Right atrium auricular region (tissue), 2 donors: ENCODE measurements around the gene PKDCC. TPM values are rescaled to one million over a fixed set of nuclear protein-coding genes. Genes with fewer than 3 reads are reported as not detected.
"Not testable (repeated sequence)": the region's sequence is repeated elsewhere in the genome, so short reads cannot be mapped to it uniquely, and the experiment has no call there.

ENCODE experiments used
- DNase-seq: peaks from one replicate; pipeline ENCODE4 v3.0.0-alpha.2; 2019; ENCODE audit warnings: low spot score
- H3K27ac ChIP-seq, 2 donors: fragments of 200-600 bp; sonication (generic); 1 replicate in 1 of 2; 2 replicates in 1 of 2; pipeline ENCODE4 v1.5.1; 2016 to 2019
- H3K27me3 ChIP-seq, 2 donors: fragments of 200-600 bp; sonication (generic); one replicate each; pipeline versions ENCODE4 v1.5.1 to v1.6.0; 2017 to 2019
- H3K36me3 ChIP-seq: fragments of 200-600 bp; sonication (generic); one replicate; pipeline ENCODE4 v1.5.1; 2016
- H3K4me1 ChIP-seq, 2 donors: fragments of 200-600 bp; sonication (generic); one replicate each; pipeline versions ENCODE4 v1.5.1 to v1.6.0; 2017 to 2019
- H3K4me3 ChIP-seq, 2 donors: fragments of 200-600 bp; sonication (generic); 1 replicate in 1 of 2; 2 replicates in 1 of 2; pipeline ENCODE4 v1.5.1; 2017 to 2019; ENCODE audit warnings: mild to moderate bottlenecking in 1 of 2, moderate library complexity in 1 of 2
- H3K9me3 ChIP-seq, 2 donors: fragments of 200-600 bp; sonication (generic); one replicate each; pipeline ENCODE4 v1.5.1; 2019
- CTCF ChIP-seq, 2 donors: fragments of 200-600 bp; sonication (generic); IDR thresholded peaks; one replicate each; pipeline ENCODE4 v1.5.1; 2019; ENCODE audit warnings: antibody characterized with exemption in 2 of 2
- total RNA-seq, 2 donors: library from RNA; depleted of rRNA; stranded (reverse); fragments of >200 nt; gene quantifications; one replicate each; pipeline ENCODE4 v1.1.0, GENCODE V29; 2016

PKDCC gene
- total RNA-seq, 2 donors from 2014 or later = 66.0 to 128 TPM

- H3K4me1 ChIP-seq = peaks cover 0 to 18% of the 10 kb centered on the region in 2 donors
- no peak overlapping the region for H3K27ac ChIP-seq
- no peaks in the 10 kb centered on the region for H3K9me3 ChIP-seq
- no peak overlapping the region for H3K4me3 ChIP-seq
- no peak for DNase-seq
- no peak for TF ChIP-seq CTCF (IDR thresholded peaks at IDR 0.05)
- H3K36me3 ChIP-seq = no peaks in the 10 kb centered on the region
- H3K27me3 ChIP-seq = no peaks in the 10 kb centered on the region
Measured at GRCh38 chr2:42031281-42032223, 16.3 kb upstream of the PKDCC start.

GRCh38 chr2:42032224-42032620 lies 15.6 kb upstream of the PKDCC start:
- DNase-seq = no peak
- no peak overlapping the region for H3K27ac ChIP-seq
- H3K36me3 ChIP-seq = no peaks in the 10 kb centered on the region
- TF ChIP-seq CTCF (IDR thresholded peaks at IDR 0.05) = no peak
- H3K4me3 ChIP-seq = no peak overlapping the region
- no peaks in the 10 kb centered on the region for H3K27me3 ChIP-seq
- no peaks in the 10 kb centered on the region for H3K9me3 ChIP-seq
- peaks cover 0 to 18% of the 10 kb centered on the region in 2 donors for H3K4me1 ChIP-seq

- H3K36me3 ChIP-seq = no peaks in the 10 kb centered on the region
Measured at GRCh38 chr2:42032745-42033144, 15.1 kb upstream of the PKDCC start.

GRCh38 chr2:42034096-42034495 lies 13.7 kb upstream of the PKDCC start:
- not testable (repeated sequence) for H3K4me3 ChIP-seq, H3K36me3 ChIP-seq, H3K4me1 ChIP-seq, H3K27me3 ChIP-seq, DNase-seq, H3K9me3 ChIP-seq, H3K27ac ChIP-seq

More at GRCh38 chr2:42032745-42033144, 15.1 kb upstream of the PKDCC start:
- Histone ChIP-seq H3K4me1 (peaks cover 0 to 18% of the 10 kb centered on the region in 2 donors), H3K27ac (no peak overlapping the region), H3K9me3 (no peaks in the 10 kb centered on the region), H3K4me3 (no peak overlapping the region), H3K27me3 (no peaks in the 10 kb centered on the region)
- no peak for DNase-seq
- TF ChIP-seq CTCF (IDR thresholded peaks at IDR 0.05) = no peak

GRCh38 chr2:42035241-42035640 lies 12.6 kb upstream of the PKDCC start:
- no peak for DNase-seq
- Histone ChIP-seq H3K27ac (no peak overlapping the region), H3K36me3 (no peaks in the 10 kb centered on the region), H3K27me3 (no peaks in the 10 kb centered on the region), H3K4me1 (no peaks in the 10 kb centered on the region), H3K9me3 (no peaks in the 10 kb centered on the region), H3K4me3 (no peak overlapping the region)
- TF ChIP-seq CTCF (IDR thresholded peaks at IDR 0.05) = no peak

GRCh38 chr2:42036413-42036812 lies 11.4 kb upstream of the PKDCC start:
- H3K4me1 ChIP-seq = peaks cover 0 to 6% of the 10 kb centered on the region in 2 donors
- no peaks in the 10 kb centered on the region for H3K27me3 ChIP-seq
- TF ChIP-seq CTCF (IDR thresholded peaks at IDR 0.05) = no peak
- DNase-seq = no peak
- H3K27ac ChIP-seq = no peak overlapping the region
- no peaks in the 10 kb centered on the region for H3K9me3 ChIP-seq
- H3K4me3 ChIP-seq = no peak overlapping the region
- H3K36me3 ChIP-seq = no peaks in the 10 kb centered on the region
